Measurements from ENCODE around the gene HHIPL1. TPM values are rescaled to one million over a fixed set of nuclear protein-coding genes. Genes with fewer than 3 reads are reported as not detected.
A peak's percentile ranks its signal among the peaks of the same experiment; 100 is the strongest.

The HHIPL1 gene
- total RNA-seq, 1 donor from 2014 or later = 0.32 TPM

DNA sequence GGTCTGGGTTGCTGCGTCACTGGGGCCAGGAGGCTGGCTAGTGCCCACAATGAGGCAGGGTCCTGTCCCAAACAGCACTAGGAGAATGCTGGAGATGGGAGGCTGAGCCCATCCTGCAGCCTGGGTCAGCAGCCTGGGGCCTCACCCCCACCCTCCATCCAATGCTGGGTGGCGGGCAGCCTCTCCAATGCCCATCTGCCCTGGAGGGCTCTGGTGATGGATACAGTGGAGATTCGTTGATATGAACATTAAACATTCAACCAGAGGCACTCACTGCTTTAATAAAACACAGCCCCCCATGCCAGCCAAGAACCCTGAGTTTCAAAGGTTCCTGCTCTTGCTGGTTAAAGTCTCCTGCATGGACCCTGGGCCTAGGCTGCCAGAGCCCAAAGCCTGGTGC lies 19.5 kb upstream of the HHIPL1 start:
- no peaks in the 10 kb centered on the region for H3K36me3 ChIP-seq
- TF ChIP-seq EZH2 (IDR thresholded peaks at IDR 0.05) (no peak), EZH2phosphoT487 (IDR thresholded peaks at IDR 0.05) (no peak)
- TF ChIP-seq, protein P1, sequence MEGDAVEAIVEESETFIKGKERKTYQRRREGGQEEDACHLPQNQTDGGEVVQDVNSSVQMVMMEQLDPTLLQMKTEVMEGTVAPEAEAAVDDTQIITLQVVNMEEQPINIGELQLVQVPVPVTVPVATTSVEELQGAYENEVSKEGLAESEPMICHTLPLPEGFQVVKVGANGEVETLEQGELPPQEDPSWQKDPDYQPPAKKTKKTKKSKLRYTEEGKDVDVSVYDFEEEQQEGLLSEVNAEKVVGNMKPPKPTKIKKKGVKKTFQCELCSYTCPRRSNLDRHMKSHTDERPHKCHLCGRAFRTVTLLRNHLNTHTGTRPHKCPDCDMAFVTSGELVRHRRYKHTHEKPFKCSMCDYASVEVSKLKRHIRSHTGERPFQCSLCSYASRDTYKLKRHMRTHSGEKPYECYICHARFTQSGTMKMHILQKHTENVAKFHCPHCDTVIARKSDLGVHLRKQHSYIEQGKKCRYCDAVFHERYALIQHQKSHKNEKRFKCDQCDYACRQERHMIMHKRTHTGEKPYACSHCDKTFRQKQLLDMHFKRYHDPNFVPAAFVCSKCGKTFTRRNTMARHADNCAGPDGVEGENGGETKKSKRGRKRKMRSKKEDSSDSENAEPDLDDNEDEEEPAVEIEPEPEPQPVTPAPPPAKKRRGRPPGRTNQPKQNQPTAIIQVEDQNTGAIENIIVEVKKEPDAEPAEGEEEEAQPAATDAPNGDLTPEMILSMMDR (IDR thresholded peaks at IDR 0.05) = no peak
- peak overlapping the region; percentile 78 for H3K27ac Mint-ChIP-seq
- H3K4me1 ChIP-seq = peaks cover 1% of the 10 kb centered on the region
- H3K27ac ChIP-seq = no peak overlapping the region
- no peaks in the 10 kb centered on the region for H3K36me3 Mint-ChIP-seq
- peaks cover 2% of the 10 kb centered on the region for H3K27me3 Mint-ChIP-seq (ENCODE audit: insufficient read depth, low read depth)
- H3K9ac ChIP-seq = no peak overlapping the region
- H3K9me3 Mint-ChIP-seq = no peaks in the 10 kb centered on the region
- peaks cover under 1% of the 10 kb centered on the region for H3F3A ChIP-seq (ENCODE audit: low read depth)
- DNase-seq (ENCODE audit: low spot score) = no peak
- H3K4me1 Mint-ChIP-seq = peaks cover 21% of the 10 kb centered on the region
- H3K27me3 ChIP-seq = no peaks in the 10 kb centered on the region
- H3K79me2 ChIP-seq (ENCODE audit: low read depth) = no peaks in the 10 kb centered on the region
- peaks cover under 1% of the 10 kb centered on the region for H4K20me1 ChIP-seq (ENCODE audit: low read depth)
- no peak overlapping the region for H3K4me3 Mint-ChIP-seq
- H2AFZ ChIP-seq (replicated peaks) = no peak overlapping the region
- no peak overlapping the region for H3K4me2 ChIP-seq
- H3K4me3 ChIP-seq = no peak overlapping the region
- H3K9me3 ChIP-seq (ENCODE audit: low read depth) = no peaks in the 10 kb centered on the region

DNA sequence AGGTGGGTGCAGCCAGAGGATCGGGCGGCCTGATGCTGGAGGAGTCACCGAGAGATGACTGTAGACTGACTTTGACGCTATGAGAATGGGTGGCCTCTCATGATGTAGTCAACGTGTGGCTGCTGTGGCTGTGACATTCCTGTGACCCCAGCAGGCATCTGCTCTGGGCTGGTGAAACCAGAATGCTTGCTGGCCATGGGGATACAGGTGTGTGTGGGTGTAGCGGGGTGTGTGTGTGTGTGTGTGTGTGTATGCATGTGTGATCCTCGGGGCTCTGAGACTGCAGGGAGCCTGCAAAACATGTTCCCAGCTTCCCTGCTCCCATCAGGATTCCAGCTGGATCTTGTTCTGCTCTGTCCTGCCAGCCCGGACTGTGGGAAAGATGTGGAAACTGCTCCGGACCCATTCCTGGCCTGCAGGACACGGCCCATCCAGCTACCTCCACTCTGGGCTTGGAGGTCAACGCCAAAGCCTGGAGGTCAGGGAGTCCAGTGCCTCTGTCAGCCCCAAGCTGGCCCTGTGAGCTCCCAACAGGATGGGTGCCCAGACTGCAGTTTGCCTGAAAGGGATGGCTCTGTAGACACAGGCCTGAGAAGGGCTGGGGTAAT lies 18.8 kb upstream of the HHIPL1 start:
- Histone ChIP-seq H3K27ac (no peak overlapping the region), H3K9ac (no peak overlapping the region), H3F3A (ENCODE audit: low read depth) (no peaks in the 10 kb centered on the region), H3K79me2 (ENCODE audit: low read depth) (no peaks in the 10 kb centered on the region), H3K36me3 (no peaks in the 10 kb centered on the region), H3K27me3 (no peaks in the 10 kb centered on the region), H3K9me3 (ENCODE audit: low read depth) (no peaks in the 10 kb centered on the region), H3K4me1 (no peaks in the 10 kb centered on the region), H4K20me1 (ENCODE audit: low read depth) (no peaks in the 10 kb centered on the region), H2AFZ (replicated peaks) (no peak overlapping the region), H3K4me2 (no peak overlapping the region), H3K4me3 (no peak overlapping the region)
- Mint-ChIP-seq H3K4me3 (no peak overlapping the region), H3K4me1 (peaks cover 21% of the 10 kb centered on the region), H3K27ac (peak overlapping the region; percentile 78), H3K36me3 (no peaks in the 10 kb centered on the region), H3K27me3 (ENCODE audit: insufficient read depth, low read depth) (peaks cover 2% of the 10 kb centered on the region), H3K9me3 (no peaks in the 10 kb centered on the region)
- no peak for DNase-seq (ENCODE audit: low spot score)
- TF ChIP-seq, protein P1 (IDR thresholded peaks at IDR 0.05) = no peak
- TF ChIP-seq EZH2 (IDR thresholded peaks at IDR 0.05) = no peak
- TF ChIP-seq EZH2phosphoT487 (IDR thresholded peaks at IDR 0.05) = no peak

DNA sequence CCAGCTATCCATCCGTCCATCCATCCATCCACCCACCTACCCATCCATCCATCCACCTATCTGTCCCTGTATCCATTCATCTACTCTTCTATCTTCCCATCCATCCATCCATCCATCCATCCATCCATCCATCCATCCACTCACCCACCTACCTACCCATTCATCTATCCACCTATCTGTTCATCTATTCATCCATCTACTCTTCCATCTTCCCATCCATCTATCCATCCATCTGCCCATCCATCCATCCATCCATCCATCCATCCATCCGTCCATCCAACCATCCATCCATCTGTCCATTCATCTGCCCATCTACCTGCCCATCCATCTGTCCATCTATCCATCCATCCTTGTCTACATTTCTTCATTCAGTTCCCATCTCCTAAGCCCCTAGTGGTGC lies 17.8 kb upstream of the HHIPL1 start:
- H3K4me3 Mint-ChIP-seq = no peak overlapping the region
- Histone ChIP-seq H3K9ac (no peak overlapping the region), H4K20me1 (ENCODE audit: low read depth) (no peaks in the 10 kb centered on the region), H3K9me3 (ENCODE audit: low read depth) (no peaks in the 10 kb centered on the region), H2AFZ (replicated peaks) (no peak overlapping the region), H3K27me3 (no peaks in the 10 kb centered on the region), H3K36me3 (no peaks in the 10 kb centered on the region), H3K79me2 (ENCODE audit: low read depth) (no peaks in the 10 kb centered on the region), H3K4me2 (no peak overlapping the region), H3K4me1 (no peaks in the 10 kb centered on the region), H3F3A (ENCODE audit: low read depth) (no peaks in the 10 kb centered on the region), H3K27ac (no peak overlapping the region), H3K4me3 (no peak overlapping the region)
- TF ChIP-seq EZH2 (IDR thresholded peaks at IDR 0.05) (no peak), EZH2phosphoT487 (IDR thresholded peaks at IDR 0.05) (no peak)
- TF ChIP-seq, protein P1 (IDR thresholded peaks at IDR 0.05) = no peak
- H3K27me3 Mint-ChIP-seq (ENCODE audit: insufficient read depth, low read depth) = peaks cover 2% of the 10 kb centered on the region
- peaks cover 19% of the 10 kb centered on the region for H3K4me1 Mint-ChIP-seq
- peak overlapping the region; percentile 74 for H3K27ac Mint-ChIP-seq
- no peak for DNase-seq (ENCODE audit: low spot score)
- H3K9me3 Mint-ChIP-seq = no peaks in the 10 kb centered on the region
- no peaks in the 10 kb centered on the region for H3K36me3 Mint-ChIP-seq
